Mesothelial cell of epicardium (in vitro differentiated cells): ENCODE data around the gene ATP6V1G3. TPM values are rescaled to one million over a fixed set of nuclear protein-coding genes. Genes with fewer than 3 reads are reported as not detected.
"Not testable (repeated sequence)": the region's sequence is repeated elsewhere in the genome, so short reads cannot be mapped to it uniquely, and the experiment has no call there.

Experiments
- DNase-seq, 2 experiments: peaks; one replicate each; pipeline ENCODE4 v3.0.0; 2021; ENCODE audit warnings: low spot score in 2 of 2; ENCODE audit not compliant: unreplicated experiment in 2 of 2
- H3K27ac Mint-ChIP-seq: 2 replicates; pipeline ENCODE4 v1.8.0; 2021; ENCODE audit warnings: mixed read lengths
- H3K27me3 Mint-ChIP-seq: 2 replicates; pipeline ENCODE4 v1.8.0; 2021; ENCODE audit warnings: low read depth, mixed read lengths
- H3K36me3 Mint-ChIP-seq: 2 replicates; pipeline ENCODE4 v1.8.0; 2021; ENCODE audit warnings: mixed read lengths
- H3K4me1 Mint-ChIP-seq: 2 replicates; pipeline ENCODE4 v1.8.0; 2021; ENCODE audit warnings: mixed read lengths
- H3K4me3 Mint-ChIP-seq: 2 replicates; pipeline ENCODE4 v1.8.0; 2021; ENCODE audit warnings: mild to moderate bottlenecking, moderate library complexity, mixed read lengths
- H3K9me3 Mint-ChIP-seq: 2 replicates; pipeline ENCODE4 v1.8.0; 2021; ENCODE audit warnings: mixed read lengths
- CTCF ChIP-seq: fragments of 200-600 bp; sonication (generic); IDR thresholded peaks from one replicate; pipeline ENCODE4 v1.5.0; 2021; ENCODE audit warnings: antibody characterized with exemption; ENCODE audit not compliant: unreplicated experiment
- total RNA-seq: library from RNA; stranded (reverse); gene quantifications from 3 replicates; pipeline ENCODE4 v1.2.1, GENCODE V29; 2021

ATP6V1G3 gene
- total RNA-seq, 1 donor from 2014 or later, result not detected

GRCh38 chr1:198490224-198490623 is 50.3 kb downstream of the ATP6V1G3 start:
- TF ChIP-seq CTCF, result no peak
- H3K4me3 Mint-ChIP-seq, result no peak overlapping the region
- no peaks in the 10 kb centered on the region for H3K27me3 Mint-ChIP-seq
- DNase-seq, result no peak
- H3K4me1 Mint-ChIP-seq, result peaks cover 5% of the 10 kb centered on the region
- H3K27ac Mint-ChIP-seq, result no peak overlapping the region
- H3K9me3 Mint-ChIP-seq, result no peaks in the 10 kb centered on the region
- no peaks in the 10 kb centered on the region for H3K36me3 Mint-ChIP-seq

GRCh38 chr1:198486903-198487302 is 53.6 kb downstream of the ATP6V1G3 start:
- Mint-ChIP-seq H3K36me3 (no peaks in the 10 kb centered on the region), H3K4me3 (no peak overlapping the region), H3K9me3 (no peaks in the 10 kb centered on the region), H3K27ac (no peak overlapping the region), H3K4me1 (no peaks in the 10 kb centered on the region), H3K27me3 (no peaks in the 10 kb centered on the region)
- no peak for DNase-seq
- TF ChIP-seq CTCF, result no peak

- H3K36me3 Mint-ChIP-seq, result no peaks in the 10 kb centered on the region
- H3K9me3 Mint-ChIP-seq, result peaks cover 4% of the 10 kb centered on the region
- no peaks in the 10 kb centered on the region for H3K4me1 Mint-ChIP-seq
- no peaks in the 10 kb centered on the region for H3K27me3 Mint-ChIP-seq
- no peak overlapping the region for H3K4me3 Mint-ChIP-seq
- TF ChIP-seq CTCF, result no peak
- DNase-seq, result no peak
- H3K27ac Mint-ChIP-seq, result no peak overlapping the region
Measured at GRCh38 chr1:198483645-198484044, 56.8 kb downstream of the ATP6V1G3 start.

- Mint-ChIP-seq H3K36me3 (no peaks in the 10 kb centered on the region), H3K4me3 (no peak overlapping the region), H3K4me1 (no peaks in the 10 kb centered on the region)
Measured at GRCh38 chr1:198483006-198483405, 57.5 kb downstream of the ATP6V1G3 start.

GRCh38 chr1:198481661-198482060 is 58.8 kb downstream of the ATP6V1G3 start:
- Mint-ChIP-seq H3K27me3 (no peaks in the 10 kb centered on the region), H3K4me3 (no peak overlapping the region), H3K27ac (no peak overlapping the region), H3K36me3 (no peaks in the 10 kb centered on the region), H3K9me3 (peaks cover 8% of the 10 kb centered on the region), H3K4me1 (no peaks in the 10 kb centered on the region)
- no peak for DNase-seq
- TF ChIP-seq CTCF, result no peak

More at GRCh38 chr1:198483006-198483405, 57.5 kb downstream of the ATP6V1G3 start:
- no peak for TF ChIP-seq CTCF
- DNase-seq, result no peak
- no peaks in the 10 kb centered on the region for H3K27me3 Mint-ChIP-seq
- H3K27ac Mint-ChIP-seq, result no peak overlapping the region
- peaks cover 7% of the 10 kb centered on the region for H3K9me3 Mint-ChIP-seq

GRCh38 chr1:198480876-198481275 is 59.6 kb downstream of the ATP6V1G3 start:
- Mint-ChIP-seq H3K27me3 (no peaks in the 10 kb centered on the region), H3K36me3 (no peaks in the 10 kb centered on the region), H3K9me3 (peaks cover 9% of the 10 kb centered on the region), H3K4me1 (no peaks in the 10 kb centered on the region), H3K4me3 (no peak overlapping the region), H3K27ac (no peak overlapping the region)
- DNase-seq, result no peak
- no peak for TF ChIP-seq CTCF

GRCh38 chr1:198477354-198477753 is 63.1 kb downstream of the ATP6V1G3 start:
- not testable (repeated sequence) for H3K36me3 Mint-ChIP-seq, H3K4me3 Mint-ChIP-seq, DNase-seq, H3K27me3 Mint-ChIP-seq, H3K27ac Mint-ChIP-seq, H3K4me1 Mint-ChIP-seq
- H3K9me3 Mint-ChIP-seq, result peaks cover 34% of the 10 kb centered on the region
